Endothelial cell of umbilical vein (primary cell): ENCODE data around the gene ZC3H18.

Source experiments
- TF ChIP-seq, protein P1 (sequence below): IDR thresholded peaks from 2 replicates; pipeline ENCODE4 v1.6.1; 2011; ENCODE audit not compliant: insufficient read depth, insufficient read length
- TF ChIP-seq, protein P2 (sequence below), 2 donors: IDR thresholded peaks; 1 replicate in 1 of 2; 2 replicates in 1 of 2; pipeline ENCODE4 v1.5.1; 2011; ENCODE audit warnings: low read length in 2 of 2, mild to moderate bottlenecking in 2 of 2, moderate library complexity in 2 of 2, control low read depth in 1 of 2, inconsistent platforms in 1 of 2, low read depth in 1 of 2; ENCODE audit not compliant: insufficient read depth in 1 of 2; ENCODE audit errors: extremely low read depth in 1 of 2

DNA sequence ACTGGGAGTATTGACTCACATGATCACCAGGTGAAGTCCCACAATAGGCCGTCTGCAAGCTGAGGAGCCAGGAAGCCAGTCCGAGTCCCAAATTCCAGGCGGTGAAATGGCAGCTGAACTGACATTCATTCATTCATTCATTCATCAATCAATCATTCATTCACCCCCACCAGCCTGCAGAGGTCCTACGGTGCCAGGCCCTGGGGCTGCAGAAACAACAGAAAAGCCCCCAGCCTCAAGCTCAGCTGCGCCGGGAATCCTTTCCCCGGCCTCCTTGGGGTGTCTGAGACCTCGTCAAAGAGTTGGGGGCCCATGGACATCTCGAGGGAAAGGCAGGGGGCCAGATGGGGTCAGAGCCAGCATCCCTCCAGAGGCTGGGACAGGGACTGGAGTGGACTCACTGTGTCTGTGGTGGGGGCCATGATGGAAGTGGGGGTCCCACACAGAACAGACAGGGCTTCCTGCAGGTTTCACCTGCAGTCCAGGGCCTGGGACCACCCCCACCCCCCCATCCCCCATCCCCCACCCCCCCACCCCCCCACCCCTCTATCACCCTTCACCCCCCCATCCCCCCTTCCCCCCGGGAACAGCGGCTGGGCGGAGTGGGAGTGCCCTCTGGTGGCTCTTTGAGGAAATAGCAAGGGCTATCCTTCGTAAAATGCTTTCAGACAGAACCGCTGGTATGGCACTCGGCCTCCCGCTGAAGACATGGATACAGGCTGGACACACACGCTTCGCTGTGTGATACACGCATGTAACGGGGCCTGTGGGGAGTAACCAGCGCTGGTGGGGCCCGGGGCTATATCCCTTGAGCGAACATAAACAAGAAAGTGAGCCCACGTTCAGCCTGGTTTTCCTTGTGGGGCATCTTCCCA, 8.5 kb upstream of the ZC3H18 start:
- TF ChIP-seq, protein P1, sequence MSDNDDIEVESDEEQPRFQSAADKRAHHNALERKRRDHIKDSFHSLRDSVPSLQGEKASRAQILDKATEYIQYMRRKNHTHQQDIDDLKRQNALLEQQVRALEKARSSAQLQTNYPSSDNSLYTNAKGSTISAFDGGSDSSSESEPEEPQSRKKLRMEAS = no peak
- TF ChIP-seq, protein P2, sequence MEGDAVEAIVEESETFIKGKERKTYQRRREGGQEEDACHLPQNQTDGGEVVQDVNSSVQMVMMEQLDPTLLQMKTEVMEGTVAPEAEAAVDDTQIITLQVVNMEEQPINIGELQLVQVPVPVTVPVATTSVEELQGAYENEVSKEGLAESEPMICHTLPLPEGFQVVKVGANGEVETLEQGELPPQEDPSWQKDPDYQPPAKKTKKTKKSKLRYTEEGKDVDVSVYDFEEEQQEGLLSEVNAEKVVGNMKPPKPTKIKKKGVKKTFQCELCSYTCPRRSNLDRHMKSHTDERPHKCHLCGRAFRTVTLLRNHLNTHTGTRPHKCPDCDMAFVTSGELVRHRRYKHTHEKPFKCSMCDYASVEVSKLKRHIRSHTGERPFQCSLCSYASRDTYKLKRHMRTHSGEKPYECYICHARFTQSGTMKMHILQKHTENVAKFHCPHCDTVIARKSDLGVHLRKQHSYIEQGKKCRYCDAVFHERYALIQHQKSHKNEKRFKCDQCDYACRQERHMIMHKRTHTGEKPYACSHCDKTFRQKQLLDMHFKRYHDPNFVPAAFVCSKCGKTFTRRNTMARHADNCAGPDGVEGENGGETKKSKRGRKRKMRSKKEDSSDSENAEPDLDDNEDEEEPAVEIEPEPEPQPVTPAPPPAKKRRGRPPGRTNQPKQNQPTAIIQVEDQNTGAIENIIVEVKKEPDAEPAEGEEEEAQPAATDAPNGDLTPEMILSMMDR (IDR thresholded peaks at IDR 0.05; ENCODE audit: extremely low read depth in 1 of 2, insufficient read depth in 1 of 2, low read depth in 1 of 2, low read length in 2 of 2) = peak; percentile 2 to 77
